Measurements from ENCODE around the gene ADSS2. TPM values are rescaled to one million over a fixed set of nuclear protein-coding genes. Genes with fewer than 3 reads are reported as not detected.

The ADSS2 gene
- total RNA-seq, 1 donor from 2014 or later: 31.9 TPM

DNA sequence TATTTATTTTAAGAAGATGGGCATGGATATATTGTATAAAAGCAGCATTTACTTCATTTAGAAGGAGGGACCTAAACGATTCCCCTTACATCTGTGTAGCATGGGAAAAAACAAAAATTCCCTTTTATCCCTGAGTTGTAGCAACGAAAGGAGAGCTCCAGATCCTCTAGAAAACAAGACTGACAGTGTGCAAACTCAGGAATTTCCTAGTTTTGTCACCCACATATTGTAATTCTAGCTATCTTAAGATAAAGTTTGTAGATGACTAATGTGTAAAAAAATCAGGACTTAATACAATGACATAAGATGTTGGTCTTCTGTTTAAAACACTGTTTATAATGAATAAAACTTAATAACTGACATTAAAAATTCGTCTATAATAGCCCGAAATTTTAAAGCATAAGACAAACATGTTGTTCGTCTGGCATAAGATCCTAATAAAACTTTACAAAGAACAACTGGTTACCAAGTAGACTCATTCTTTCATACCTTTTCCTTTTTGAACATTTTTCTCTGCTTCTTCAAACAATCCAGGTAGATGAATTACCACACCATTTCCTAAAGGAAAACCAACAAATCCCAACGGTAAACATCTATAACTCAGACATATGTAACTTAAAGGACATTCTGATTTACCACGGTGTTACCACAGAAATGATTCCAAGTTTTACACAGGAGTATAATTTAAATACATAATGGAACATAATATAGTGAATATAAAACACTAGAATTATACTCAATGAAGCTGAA is 15.2 kb downstream of the ADSS2 start:
- Mint-ChIP-seq H3K4me1 (ENCODE audit: low read depth, unreplicated experiment) (no peaks in the 10 kb centered on the region), H3K27me3 (ENCODE audit: unreplicated experiment) (no peaks in the 10 kb centered on the region), H3K4me3 (ENCODE audit: unreplicated experiment) (no peak overlapping the region), H3K36me3 (ENCODE audit: unreplicated experiment) (no peaks in the 10 kb centered on the region), H3K9me3 (ENCODE audit: unreplicated experiment) (no peaks in the 10 kb centered on the region), H3K27ac (ENCODE audit: unreplicated experiment) (no peak overlapping the region)
- TF ChIP-seq, protein P1, sequence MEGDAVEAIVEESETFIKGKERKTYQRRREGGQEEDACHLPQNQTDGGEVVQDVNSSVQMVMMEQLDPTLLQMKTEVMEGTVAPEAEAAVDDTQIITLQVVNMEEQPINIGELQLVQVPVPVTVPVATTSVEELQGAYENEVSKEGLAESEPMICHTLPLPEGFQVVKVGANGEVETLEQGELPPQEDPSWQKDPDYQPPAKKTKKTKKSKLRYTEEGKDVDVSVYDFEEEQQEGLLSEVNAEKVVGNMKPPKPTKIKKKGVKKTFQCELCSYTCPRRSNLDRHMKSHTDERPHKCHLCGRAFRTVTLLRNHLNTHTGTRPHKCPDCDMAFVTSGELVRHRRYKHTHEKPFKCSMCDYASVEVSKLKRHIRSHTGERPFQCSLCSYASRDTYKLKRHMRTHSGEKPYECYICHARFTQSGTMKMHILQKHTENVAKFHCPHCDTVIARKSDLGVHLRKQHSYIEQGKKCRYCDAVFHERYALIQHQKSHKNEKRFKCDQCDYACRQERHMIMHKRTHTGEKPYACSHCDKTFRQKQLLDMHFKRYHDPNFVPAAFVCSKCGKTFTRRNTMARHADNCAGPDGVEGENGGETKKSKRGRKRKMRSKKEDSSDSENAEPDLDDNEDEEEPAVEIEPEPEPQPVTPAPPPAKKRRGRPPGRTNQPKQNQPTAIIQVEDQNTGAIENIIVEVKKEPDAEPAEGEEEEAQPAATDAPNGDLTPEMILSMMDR (IDR thresholded peaks at IDR 0.05; ENCODE audit: partially characterized antibody, unreplicated experiment): no peak
- DNase-seq: no peak

GRCh38 chr1:244435562-244436205 is 16.0 kb downstream of the ADSS2 start:
- H3K4me1 Mint-ChIP-seq (ENCODE audit: low read depth, unreplicated experiment): no peaks in the 10 kb centered on the region
- TF ChIP-seq, protein P1 (IDR thresholded peaks at IDR 0.05; ENCODE audit: partially characterized antibody, unreplicated experiment): no peak
- no peaks in the 10 kb centered on the region for H3K27me3 Mint-ChIP-seq (ENCODE audit: unreplicated experiment)
- no peaks in the 10 kb centered on the region for H3K36me3 Mint-ChIP-seq (ENCODE audit: unreplicated experiment)
- DNase-seq: no peak
- H3K4me3 Mint-ChIP-seq (ENCODE audit: unreplicated experiment): no peak overlapping the region
- H3K27ac Mint-ChIP-seq (ENCODE audit: unreplicated experiment): no peak overlapping the region
- H3K9me3 Mint-ChIP-seq (ENCODE audit: unreplicated experiment): no peaks in the 10 kb centered on the region

DNA sequence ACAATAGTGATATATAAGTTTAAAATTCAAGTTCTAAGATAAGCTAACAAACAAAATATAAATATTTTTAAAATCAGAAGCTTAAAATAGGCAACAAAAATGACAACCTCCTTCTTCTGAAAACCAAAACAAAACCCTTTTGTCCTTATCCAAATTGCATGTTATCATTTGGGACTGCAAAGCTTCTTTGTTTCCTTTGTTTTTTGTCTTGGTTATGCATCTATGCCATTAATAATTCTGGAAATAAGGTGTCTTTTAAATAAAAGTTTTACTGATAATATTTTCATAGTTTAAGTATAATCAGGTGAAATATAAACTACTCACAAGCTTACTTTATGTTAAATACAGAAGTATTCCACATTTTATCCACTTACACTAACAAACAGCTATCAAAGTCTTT is 20.5 kb downstream of the ADSS2 start:
- Mint-ChIP-seq H3K36me3 (ENCODE audit: unreplicated experiment) (no peaks in the 10 kb centered on the region), H3K4me1 (ENCODE audit: low read depth, unreplicated experiment) (no peaks in the 10 kb centered on the region), H3K4me3 (ENCODE audit: unreplicated experiment) (no peak overlapping the region), H3K27ac (ENCODE audit: unreplicated experiment) (no peak overlapping the region), H3K27me3 (ENCODE audit: unreplicated experiment) (no peaks in the 10 kb centered on the region), H3K9me3 (ENCODE audit: unreplicated experiment) (no peaks in the 10 kb centered on the region)
- TF ChIP-seq, protein P1 (IDR thresholded peaks at IDR 0.05; ENCODE audit: partially characterized antibody, unreplicated experiment): no peak
- DNase-seq: no peak

GRCh38 chr1:244429818-244430217 is 21.9 kb downstream of the ADSS2 start:
- no peak for DNase-seq
- no peaks in the 10 kb centered on the region for H3K27me3 Mint-ChIP-seq (ENCODE audit: unreplicated experiment)
- H3K27ac Mint-ChIP-seq (ENCODE audit: unreplicated experiment): no peak overlapping the region
- no peaks in the 10 kb centered on the region for H3K36me3 Mint-ChIP-seq (ENCODE audit: unreplicated experiment)
- H3K4me1 Mint-ChIP-seq (ENCODE audit: low read depth, unreplicated experiment): no peaks in the 10 kb centered on the region
- TF ChIP-seq, protein P1 (IDR thresholded peaks at IDR 0.05; ENCODE audit: partially characterized antibody, unreplicated experiment): no peak
- no peak overlapping the region for H3K4me3 Mint-ChIP-seq (ENCODE audit: unreplicated experiment)
- no peaks in the 10 kb centered on the region for H3K9me3 Mint-ChIP-seq (ENCODE audit: unreplicated experiment)

DNA sequence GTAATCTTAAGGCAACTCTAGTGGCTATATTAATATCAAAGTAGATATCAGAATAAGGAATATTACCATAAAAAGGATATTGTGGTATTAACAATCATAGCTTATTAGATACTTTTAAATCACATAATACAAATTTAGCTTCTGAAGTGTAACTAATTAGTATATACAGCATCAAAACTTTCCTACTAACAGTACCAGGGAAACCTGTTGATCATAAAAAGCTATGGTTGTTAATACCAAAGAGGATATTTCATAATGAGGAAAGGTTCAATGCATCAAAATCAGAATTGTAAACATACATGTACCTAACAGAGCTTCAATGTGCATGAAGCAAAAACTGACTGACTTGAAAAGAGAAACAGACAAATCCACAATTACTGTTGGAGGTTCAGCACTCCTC is 24.1 kb downstream of the ADSS2 start:
- TF ChIP-seq, protein P1 (IDR thresholded peaks at IDR 0.05; ENCODE audit: partially characterized antibody, unreplicated experiment): no peak
- Mint-ChIP-seq H3K4me3 (ENCODE audit: unreplicated experiment) (no peak overlapping the region), H3K36me3 (ENCODE audit: unreplicated experiment) (no peaks in the 10 kb centered on the region), H3K27me3 (ENCODE audit: unreplicated experiment) (no peaks in the 10 kb centered on the region), H3K9me3 (ENCODE audit: unreplicated experiment) (no peaks in the 10 kb centered on the region), H3K27ac (ENCODE audit: unreplicated experiment) (no peak overlapping the region), H3K4me1 (ENCODE audit: low read depth, unreplicated experiment) (no peaks in the 10 kb centered on the region)
- no peak for DNase-seq
